Transverse colon (tissue), 4 donors: Measurements from ENCODE around the gene SKOR2. TPM values are rescaled to one million over a fixed set of nuclear protein-coding genes. Genes with fewer than 3 reads are reported as not detected.

Source experiments
- DNase-seq: peaks from one replicate; pipeline ENCODE4 v3.0.0-alpha.2; 2019
- H3K27ac ChIP-seq, 4 donors: fragments of 200-600 bp; sonication (generic); 2 replicates each; pipeline ENCODE4 v1.5.1; 2016 to 2018; ENCODE audit warnings: inconsistent platforms in 4 of 4
- H3K27me3 ChIP-seq: fragments of 200-600 bp; sonication (generic); 2 replicates; pipeline ENCODE4 v1.5.1; 2017; ENCODE audit warnings: inconsistent platforms
- H3K36me3 ChIP-seq, 4 donors: fragments of 200-600 bp; sonication (generic); 2 replicates each; pipeline ENCODE4 v1.5.1; 2017 to 2019; ENCODE audit warnings: inconsistent platforms in 4 of 4
- H3K4me1 ChIP-seq, 4 donors: fragments of 200-600 bp; sonication (generic); 2 replicates each; pipeline ENCODE4 v1.5.1; 2017 to 2020; ENCODE audit warnings: inconsistent platforms in 4 of 4
- H3K4me3 ChIP-seq, 4 donors: fragments of 200-600 bp; sonication (generic); 1 replicate in 1 of 4; 2 replicates in 3 of 4; pipeline versions ENCODE4 v1.5.1 to v1.6.1; 2017 to 2019; ENCODE audit warnings: inconsistent platforms in 4 of 4
- H3K9me3 ChIP-seq, 2 donors: fragments of 200-600 bp; sonication (generic); 2 replicates each; pipeline ENCODE4 v1.5.1; 2017 to 2019; ENCODE audit warnings: inconsistent platforms in 2 of 2
- CTCF ChIP-seq, 5 experiments: fragments of 200-600 bp in 3 of 5; fragments of 450-650 bp in 2 of 5; sonication (generic) in 3 of 5; IDR thresholded peaks; 1 replicate in 2 of 5; 2 replicates in 3 of 5; pipeline ENCODE4 v1.5.1; 2016 to 2017; ENCODE audit warnings: antibody characterized with exemption in 5 of 5, inconsistent platforms in 3 of 5, mild to moderate bottlenecking in 2 of 5, moderate library complexity in 1 of 5
- EP300 ChIP-seq: sonication (generic); formaldehyde crosslinking; IDR thresholded peaks from one replicate; pipeline ENCODE4 v1.6.1; 2017; ENCODE audit warnings: antibody characterized with exemption, low read depth
- POLR2A ChIP-seq: fragments of 450-650 bp; IDR thresholded peaks from one replicate; pipeline ENCODE4 v1.6.1; 2016; ENCODE audit warnings: antibody characterized with exemption, mild to moderate bottlenecking, moderate library complexity
- POLR2AphosphoS5 ChIP-seq, 3 donors: sonication (generic); formaldehyde crosslinking; IDR thresholded peaks; one replicate each; pipeline ENCODE4 v1.6.1; 2016; ENCODE audit warnings: antibody characterized with exemption in 3 of 3
- WGBS, 2 donors: methylation state at CpG; one replicate each; pipeline ENCODE4 v1.1.5; 2018; ENCODE audit warnings: low coverage in 1 of 2; 5-methylcytosine and 5-hydroxymethylcytosine counted together
- in situ Hi-C, 4 donors: fragments of 200-750 bp; cut with MboI; loops; one replicate each; pipeline versions ENCODE4 v1.15.0 to v1.15.1; 2017; ENCODE audit warnings: low sequenced_read_pairs in 3 of 4, low pct_ligation_motif_present in 1 of 4, low pct_unique_long_range_greater_than_20kb in 1 of 4
- intact Hi-C: fragments of 100-400 bp; cut with DNase I; formaldehyde crosslinking; loops from one replicate; pipeline ENCODE4 v1.15.1; 2023; ENCODE audit warnings: low total_unique reads
- total RNA-seq, 4 donors: library from RNA; depleted of rRNA; stranded (reverse); fragments of >200 nt; gene quantifications; one replicate each; pipeline ENCODE4 v1.1.0, GENCODE V29; 2016

Gene SKOR2
- total RNA-seq, 4 donors from 2014 or later, result not detected

- no peak overlapping the region for H3K27ac ChIP-seq
- 7 to 13% methylated on average over 3 to 11 of the region's 11 CpGs for WGBS, 2 donors
- no peak overlapping the region for H3K4me3 ChIP-seq
- in situ Hi-C loops (loop anchor here in 1 of 4 donors (25.0 kb wide), 1 partner anchor 109 kb away; no protein-coding TSS in a partner anchor), intact Hi-C loops (no loop called here)
- peaks cover 93% of the 10 kb centered on the region for H3K27me3 ChIP-seq
- H3K9me3 ChIP-seq, result no peaks in the 10 kb centered on the region
- TF ChIP-seq POLR2A (no peak), EP300 (no peak), CTCF (IDR thresholded peaks at IDR 0.05) (no peak), POLR2AphosphoS5 (IDR thresholded peaks at IDR 0.05) (no peak)
- peaks cover 0 to 3% (median 0%) of the 10 kb centered on the region in 4 donors for H3K4me1 ChIP-seq
- DNase-seq, result no peak
- H3K36me3 ChIP-seq, result no peaks in the 10 kb centered on the region
Measured at GRCh38 chr18:47253101-47253654, 1.7 kb upstream of the SKOR2 start.

- Histone ChIP-seq H3K4me3 (no peak overlapping the region), H3K27ac (no peak overlapping the region), H3K9me3 (no peaks in the 10 kb centered on the region), H3K36me3 (no peaks in the 10 kb centered on the region), H3K27me3 (peaks cover 100% of the 10 kb centered on the region), H3K4me1 (peaks cover 0 to 3% (median 0%) of the 10 kb centered on the region in 4 donors)
- WGBS, 2 donors, result 29% methylated on average over 26 of the region's 26 CpGs; no CpG with 5 or more reads in 1 of the 2 donors
- intact Hi-C loops (no loop called here), in situ Hi-C loops (loop anchor here in 1 of 4 donors (25.0 kb wide), 1 partner anchor 112 kb away; no protein-coding TSS in a partner anchor)
- TF ChIP-seq POLR2AphosphoS5 (IDR thresholded peaks at IDR 0.05) (no peak), EP300 (no peak), CTCF (IDR thresholded peaks at IDR 0.05) (no peak), POLR2A (no peak)
- DNase-seq, result no peak
Measured at GRCh38 chr18:47250391-47251046, 941 bp downstream of the SKOR2 start.

DNA sequence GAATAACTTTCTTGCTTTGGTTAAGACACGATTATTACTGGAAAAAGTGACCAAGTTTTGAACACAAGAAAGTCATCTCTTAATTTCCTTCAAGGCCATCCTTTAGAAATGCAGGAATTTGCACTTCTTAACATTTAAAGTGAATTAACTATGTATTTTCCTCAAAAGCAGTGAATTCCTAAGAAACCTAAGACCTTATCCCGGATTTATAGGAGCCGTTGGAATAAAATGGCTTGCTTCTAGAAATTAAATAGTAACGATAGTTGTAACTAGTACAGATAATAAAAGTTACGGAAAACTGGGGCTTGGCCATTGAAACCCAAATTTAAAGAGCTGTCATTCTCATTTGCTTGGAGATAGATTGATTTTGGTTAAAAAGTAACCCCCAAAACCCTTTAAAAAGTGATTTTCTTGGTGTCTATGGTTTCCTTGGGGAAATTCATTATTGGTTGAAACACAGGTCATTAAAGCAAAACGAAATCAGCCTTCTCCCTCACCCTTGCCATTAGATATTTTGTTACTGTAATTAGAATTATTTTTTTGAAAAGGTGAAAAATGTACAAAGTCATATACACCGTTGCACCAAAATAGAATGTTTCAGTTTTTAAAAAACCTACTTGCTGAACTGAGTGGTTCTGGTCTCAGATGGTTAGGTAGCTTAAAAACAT, 2.0 kb downstream of the SKOR2 start:
- peaks cover 0 to 3% (median 0%) of the 10 kb centered on the region in 4 donors for H3K4me1 ChIP-seq
- in situ Hi-C loops, result no loop called here
- intact Hi-C loops, result no loop called here
- DNase-seq, result no peak
- H3K27me3 ChIP-seq, result peaks cover 100% of the 10 kb centered on the region
- TF ChIP-seq POLR2AphosphoS5 (IDR thresholded peaks at IDR 0.05), result no peak
- no peak for TF ChIP-seq CTCF (IDR thresholded peaks at IDR 0.05)
- no peak for TF ChIP-seq EP300
- TF ChIP-seq POLR2A, result no peak
- no peaks in the 10 kb centered on the region for H3K9me3 ChIP-seq
- H3K27ac ChIP-seq, result no peak overlapping the region
- H3K36me3 ChIP-seq, result no peaks in the 10 kb centered on the region
- H3K4me3 ChIP-seq, result no peak overlapping the region
- WGBS, 2 donors, result 14 to 24% methylated on average over 3 to 7 of the region's 7 CpGs

DNA sequence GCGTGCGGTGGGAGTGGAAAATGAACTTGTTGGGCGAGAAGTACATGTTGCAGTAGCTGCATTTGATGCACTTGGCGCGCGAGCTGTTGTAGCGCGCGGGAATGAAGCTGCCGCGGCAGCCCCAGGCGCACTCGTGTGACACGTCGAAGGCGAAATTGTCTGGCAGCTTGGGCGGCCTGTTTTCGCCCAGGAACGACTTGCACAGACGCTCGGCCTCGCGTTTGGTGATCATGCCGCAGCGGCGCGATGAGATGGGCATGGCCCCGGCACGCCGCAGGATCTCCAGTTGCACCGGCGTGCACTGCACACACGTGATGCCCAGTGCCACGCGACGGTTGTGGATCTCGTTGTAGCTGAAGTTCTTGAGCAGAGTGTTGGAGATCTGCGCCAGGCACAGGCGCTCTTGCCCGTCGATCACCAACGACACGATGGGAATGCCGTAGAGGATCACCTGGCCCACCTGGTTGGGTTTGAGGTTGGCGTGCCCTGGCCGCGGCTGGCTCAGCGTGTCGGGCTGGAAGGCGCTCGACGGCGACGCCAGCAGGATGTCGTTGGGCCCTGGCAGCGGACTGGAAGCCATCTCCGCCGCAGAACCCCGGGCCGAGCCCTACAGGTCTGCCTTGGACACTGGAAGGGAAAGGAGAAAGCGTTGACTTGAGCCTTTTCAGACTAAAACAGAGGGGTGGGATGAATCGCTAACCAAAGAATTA, 2.7 kb downstream of the SKOR2 start:
- H3K9me3 ChIP-seq, result no peaks in the 10 kb centered on the region
- in situ Hi-C loops, result no loop called here
- H3K4me3 ChIP-seq, result no peak overlapping the region
- no peak for DNase-seq
- intact Hi-C loops, result no loop called here
- no peak for TF ChIP-seq CTCF (IDR thresholded peaks at IDR 0.05)
- TF ChIP-seq POLR2AphosphoS5 (IDR thresholded peaks at IDR 0.05), result no peak
- TF ChIP-seq EP300, result no peak
- TF ChIP-seq POLR2A, result no peak
- 20 to 46% methylated on average over 1 to 54 of the region's 62 CpGs for WGBS, 2 donors
- H3K27me3 ChIP-seq, result peaks cover 99% of the 10 kb centered on the region
- peaks cover 0 to 3% (median 0%) of the 10 kb centered on the region in 4 donors for H3K4me1 ChIP-seq
- H3K27ac ChIP-seq, result no peak overlapping the region
- no peaks in the 10 kb centered on the region for H3K36me3 ChIP-seq
